ENCODE measurements around the gene UGT1A7.

UGT1A7 gene

DNA sequence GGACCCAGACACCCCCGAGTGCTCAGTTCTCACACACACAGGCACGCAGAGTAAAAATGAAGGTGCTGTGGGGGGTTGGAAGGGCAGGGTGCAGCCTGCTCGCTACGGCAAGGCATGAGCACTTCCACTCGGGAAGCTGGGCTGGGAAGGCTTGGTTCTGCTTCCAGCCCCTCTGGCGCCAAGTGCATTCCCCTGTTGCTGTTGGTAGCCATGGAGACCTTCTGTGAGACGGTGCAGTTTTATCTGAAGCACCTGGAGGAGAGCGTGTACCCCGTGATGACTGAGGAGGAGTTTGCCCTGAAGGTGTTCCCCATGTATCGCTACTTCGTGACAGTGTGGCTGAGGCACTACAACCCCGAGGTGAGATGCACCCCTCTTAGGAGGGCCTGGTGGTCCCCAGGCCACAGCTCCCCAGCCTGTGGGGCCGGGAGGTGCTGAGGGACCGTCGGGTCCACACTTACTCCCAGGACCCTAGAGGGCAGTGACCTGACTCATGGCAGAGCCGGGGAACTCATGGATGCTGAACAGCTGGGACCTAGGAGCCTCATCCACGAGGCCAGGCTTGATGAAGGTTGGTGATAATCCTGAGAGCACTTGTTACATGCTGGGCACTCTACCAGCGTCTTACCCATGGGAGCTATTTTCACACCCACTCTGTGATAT lies 111.9 kb downstream of the UGT1A7 start:
- TF ChIP-seq, protein P1, sequence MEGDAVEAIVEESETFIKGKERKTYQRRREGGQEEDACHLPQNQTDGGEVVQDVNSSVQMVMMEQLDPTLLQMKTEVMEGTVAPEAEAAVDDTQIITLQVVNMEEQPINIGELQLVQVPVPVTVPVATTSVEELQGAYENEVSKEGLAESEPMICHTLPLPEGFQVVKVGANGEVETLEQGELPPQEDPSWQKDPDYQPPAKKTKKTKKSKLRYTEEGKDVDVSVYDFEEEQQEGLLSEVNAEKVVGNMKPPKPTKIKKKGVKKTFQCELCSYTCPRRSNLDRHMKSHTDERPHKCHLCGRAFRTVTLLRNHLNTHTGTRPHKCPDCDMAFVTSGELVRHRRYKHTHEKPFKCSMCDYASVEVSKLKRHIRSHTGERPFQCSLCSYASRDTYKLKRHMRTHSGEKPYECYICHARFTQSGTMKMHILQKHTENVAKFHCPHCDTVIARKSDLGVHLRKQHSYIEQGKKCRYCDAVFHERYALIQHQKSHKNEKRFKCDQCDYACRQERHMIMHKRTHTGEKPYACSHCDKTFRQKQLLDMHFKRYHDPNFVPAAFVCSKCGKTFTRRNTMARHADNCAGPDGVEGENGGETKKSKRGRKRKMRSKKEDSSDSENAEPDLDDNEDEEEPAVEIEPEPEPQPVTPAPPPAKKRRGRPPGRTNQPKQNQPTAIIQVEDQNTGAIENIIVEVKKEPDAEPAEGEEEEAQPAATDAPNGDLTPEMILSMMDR (conservative IDR thresholded peaks at IDR 0.05; ENCODE audit: low read depth, low read length), result no peak
- H3K4me3 ChIP-seq (ENCODE audit: low read length), result no peak overlapping the region
- no peak for DNase-seq (ENCODE audit: low read depth)

DNA sequence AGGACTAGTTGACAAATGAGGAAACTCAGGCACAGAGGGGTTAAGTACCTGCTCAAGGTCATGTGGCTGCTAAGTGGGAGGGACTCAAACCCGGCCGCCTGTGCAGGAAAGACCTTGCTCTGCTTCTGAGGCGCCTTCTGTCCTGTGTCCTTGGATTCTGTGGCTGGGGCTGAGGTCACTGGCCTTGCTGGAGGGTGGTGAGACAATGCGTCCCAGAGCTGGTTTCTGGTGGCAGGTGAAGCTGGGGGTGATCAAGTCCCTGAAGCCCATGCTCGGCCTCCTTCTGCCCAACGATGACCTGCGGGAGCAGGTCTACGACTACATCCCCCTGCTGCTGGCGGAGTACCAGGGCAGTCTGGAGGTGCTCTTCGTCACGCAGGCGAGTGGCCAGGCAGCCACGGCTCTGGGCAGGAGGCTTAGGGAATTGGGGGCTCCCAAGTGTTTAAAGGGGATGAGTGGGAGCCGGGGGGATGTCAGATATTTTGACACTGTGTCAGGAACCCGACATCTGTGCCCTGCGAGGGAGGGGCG lies 112.5 kb downstream of the UGT1A7 start:
- TF ChIP-seq, protein P1 (conservative IDR thresholded peaks at IDR 0.05; ENCODE audit: low read depth, low read length), result no peak
- DNase-seq (ENCODE audit: low read depth), result no peak
- no peak overlapping the region for H3K4me3 ChIP-seq (ENCODE audit: low read length)

DNA sequence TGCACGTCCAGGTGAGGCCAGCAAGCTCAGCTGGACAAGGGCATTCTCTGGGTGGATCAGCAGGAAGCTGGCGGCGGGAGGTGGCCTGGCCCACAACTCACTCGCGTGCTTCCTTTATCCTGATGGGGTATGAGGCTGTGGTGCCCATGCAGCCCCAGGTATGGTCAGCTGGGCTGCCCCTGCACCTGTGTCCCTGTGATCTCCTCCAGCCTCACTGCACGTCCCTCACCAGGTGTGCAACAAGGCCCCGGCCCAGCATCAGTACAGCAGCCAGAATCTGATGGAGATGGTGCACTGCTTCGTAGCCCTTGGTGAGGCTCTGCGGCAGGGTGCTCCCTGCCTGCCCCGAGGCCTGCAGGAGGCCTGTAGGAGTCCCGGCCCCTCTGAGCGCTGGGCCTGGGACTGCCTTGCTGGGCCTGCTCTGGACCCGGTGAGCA lies 114.1 kb downstream of the UGT1A7 start:
- no peak overlapping the region for H3K4me3 ChIP-seq (ENCODE audit: low read length)
- TF ChIP-seq, protein P1 (conservative IDR thresholded peaks at IDR 0.05; ENCODE audit: low read depth, low read length), result no peak
- DNase-seq (ENCODE audit: low read depth), result no peak

DNA sequence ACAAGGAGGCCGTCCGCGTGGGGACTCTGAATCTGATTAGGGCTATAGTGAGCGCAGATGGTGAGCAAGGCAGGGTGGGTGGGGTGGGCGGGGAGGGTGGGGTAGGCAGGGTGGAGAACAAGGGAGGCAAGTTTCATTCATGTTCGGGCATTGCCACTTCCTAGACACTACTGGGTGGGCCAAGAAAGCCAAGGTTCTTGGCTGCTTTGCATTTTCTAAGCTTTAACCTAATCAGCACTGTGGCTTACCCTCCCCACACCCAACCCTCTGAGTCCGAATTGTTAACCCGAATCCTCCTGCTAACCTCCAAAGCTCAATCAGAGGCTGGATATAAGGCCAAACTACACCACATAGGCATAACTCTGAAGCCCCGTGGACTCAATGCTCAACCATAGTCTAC lies 114.6 kb downstream of the UGT1A7 start:
- TF ChIP-seq, protein P1 (conservative IDR thresholded peaks at IDR 0.05; ENCODE audit: low read depth, low read length), result no peak
- no peak overlapping the region for H3K4me3 ChIP-seq (ENCODE audit: low read length)
- no peak for DNase-seq (ENCODE audit: low read depth)

DNA sequence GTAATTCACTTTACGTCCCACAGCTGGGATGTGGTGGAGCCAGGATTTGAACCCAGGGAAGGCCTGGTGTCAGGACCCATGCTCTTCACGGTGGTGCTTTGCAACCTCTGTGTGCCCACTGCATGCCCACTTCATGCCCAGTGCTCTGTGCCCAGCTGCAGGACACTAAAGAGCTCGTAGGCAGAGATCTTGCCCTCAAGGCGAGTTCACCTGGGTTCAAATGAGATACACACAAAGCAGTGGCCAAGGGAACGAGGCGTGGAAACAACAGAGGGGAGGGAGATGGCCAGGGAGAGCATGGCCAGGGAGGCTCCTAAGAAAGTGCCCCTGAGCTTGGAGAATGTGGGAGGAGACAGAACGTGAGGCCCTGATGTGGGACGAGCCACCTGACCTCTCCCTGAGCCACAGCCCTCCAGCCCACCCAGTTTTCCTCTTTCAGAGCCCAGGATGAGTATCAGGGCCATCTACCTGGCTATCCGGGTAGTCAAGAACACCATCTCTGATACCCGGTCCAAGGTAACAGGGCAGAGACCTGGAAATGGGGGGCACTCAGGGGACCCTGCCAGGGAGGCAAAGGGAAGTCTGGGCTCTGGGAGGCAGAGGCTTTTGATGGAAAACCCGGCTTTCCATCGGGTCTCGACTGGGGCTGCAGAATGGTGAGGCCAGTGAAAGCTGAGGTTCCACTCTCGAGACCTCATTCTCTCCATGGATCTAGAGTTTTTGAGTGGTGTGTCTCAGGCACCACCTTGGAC lies 116.8 kb downstream of the UGT1A7 start:
- no peak overlapping the region for H3K4me3 ChIP-seq (ENCODE audit: low read length)
- no peak for DNase-seq (ENCODE audit: low read depth)
- TF ChIP-seq, protein P1 (conservative IDR thresholded peaks at IDR 0.05; ENCODE audit: low read depth, low read length), result no peak

DNA sequence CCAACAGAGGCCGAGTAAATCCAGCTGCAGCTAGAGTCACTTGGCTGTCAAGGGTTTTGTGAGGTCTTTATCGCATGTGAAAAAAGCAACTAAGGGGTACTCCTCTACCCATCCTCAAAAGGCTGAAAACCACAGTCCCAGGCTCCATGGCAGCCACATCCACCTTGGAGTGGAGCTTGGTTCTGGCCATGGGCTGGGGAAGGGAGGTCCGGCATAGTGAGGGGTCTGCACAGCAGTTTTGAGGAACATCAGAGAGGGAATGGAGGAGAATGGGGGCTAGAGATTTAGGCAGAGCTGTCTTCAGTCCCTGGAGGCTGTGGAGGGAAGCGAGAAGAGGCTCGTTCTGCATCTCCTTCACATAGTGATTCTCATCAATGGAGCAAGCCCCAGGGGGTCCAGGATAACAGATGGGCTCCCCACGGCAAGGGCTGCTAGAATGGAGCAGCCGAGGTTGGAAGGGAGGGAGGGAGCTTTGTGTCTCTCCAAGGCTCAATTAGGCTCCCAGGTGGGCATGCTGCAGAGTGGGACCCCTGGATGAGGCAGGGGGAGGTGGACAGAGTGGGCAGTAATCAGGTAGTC lies 117.5 kb downstream of the UGT1A7 start:
- H3K4me3 ChIP-seq (ENCODE audit: low read length), result no peak overlapping the region
- DNase-seq (ENCODE audit: low read depth), result no peak
- TF ChIP-seq, protein P1 (conservative IDR thresholded peaks at IDR 0.05; ENCODE audit: low read depth, low read length), result no peak

Data from retinal pigment epithelial cell (primary cell).